ENCODE results near the gene ALDH1A1. TPM values are rescaled to one million over a fixed set of nuclear protein-coding genes. Genes with fewer than 3 reads are reported as not detected.

The ALDH1A1 gene
- total RNA-seq, 2 donors from 2014 or later: 16.8 to 427 TPM

- Histone ChIP-seq H3K27ac (no peak overlapping the region), H3K4me1 (replicated peaks) (no peaks in the 10 kb centered on the region)
Observed at GRCh38 chr9:72996114-72996513, 43.3 kb upstream of the ALDH1A1 start.

GRCh38 chr9:72995131-72996024 lies 42.5 kb upstream of the ALDH1A1 start:
- H3K9me3 ChIP-seq: no peaks in the 10 kb centered on the region
- 90% methylated on average over 5 of the region's 5 CpGs for WGBS
- H3K27ac ChIP-seq: no peak overlapping the region
- no peaks in the 10 kb centered on the region for H3K27me3 ChIP-seq (replicated peaks; ENCODE audit: insufficient read depth)
- DNase-seq (ENCODE audit: low spot score): no peak
- no peak for TF ChIP-seq POLR2A (IDR thresholded peaks at IDR 0.05)
- TF ChIP-seq CTCF (IDR thresholded peaks at IDR 0.05): no peak
- no peak for TF ChIP-seq POLR2AphosphoS5 (IDR thresholded peaks at IDR 0.05)
- no peaks in the 10 kb centered on the region for H3K4me1 ChIP-seq (replicated peaks)
- intact Hi-C loops (cut with DNase I): no loop called here
- H3K4me3 ChIP-seq: no peak overlapping the region
- H3K36me3 ChIP-seq: no peaks in the 10 kb centered on the region

More at GRCh38 chr9:72996114-72996513, 43.3 kb upstream of the ALDH1A1 start:
- no peak for TF ChIP-seq POLR2A (IDR thresholded peaks at IDR 0.05)
- TF ChIP-seq CTCF (IDR thresholded peaks at IDR 0.05): no peak
- no peak for TF ChIP-seq POLR2AphosphoS5 (IDR thresholded peaks at IDR 0.05)
- no peak overlapping the region for H3K4me3 ChIP-seq
- no peak for DNase-seq (ENCODE audit: low spot score)
- WGBS: 60% methylated on average over 2 of the region's 2 CpGs
- H3K36me3 ChIP-seq: no peaks in the 10 kb centered on the region
- H3K27me3 ChIP-seq (replicated peaks; ENCODE audit: insufficient read depth): no peaks in the 10 kb centered on the region
- intact Hi-C loops (cut with DNase I): no loop called here
- H3K9me3 ChIP-seq: no peaks in the 10 kb centered on the region

GRCh38 chr9:72991772-72992171 lies 38.9 kb upstream of the ALDH1A1 start:
- Histone ChIP-seq H3K27me3 (replicated peaks; ENCODE audit: insufficient read depth) (no peaks in the 10 kb centered on the region), H3K27ac (no peak overlapping the region), H3K36me3 (no peaks in the 10 kb centered on the region), H3K4me1 (replicated peaks) (no peaks in the 10 kb centered on the region), H3K4me3 (no peak overlapping the region), H3K9me3 (no peaks in the 10 kb centered on the region)
- WGBS: 99% methylated on average over 2 of the region's 2 CpGs
- intact Hi-C loops (cut with DNase I): no loop called here
- TF ChIP-seq POLR2A (IDR thresholded peaks at IDR 0.05) (no peak), POLR2AphosphoS5 (IDR thresholded peaks at IDR 0.05) (no peak)
- DNase-seq (ENCODE audit: low spot score): no peak

GRCh38 chr9:72990397-72991182 lies 37.7 kb upstream of the ALDH1A1 start:
- Histone ChIP-seq H3K27me3 (replicated peaks; ENCODE audit: insufficient read depth) (no peaks in the 10 kb centered on the region), H3K4me3 (no peak overlapping the region), H3K4me1 (replicated peaks) (no peaks in the 10 kb centered on the region), H3K36me3 (no peaks in the 10 kb centered on the region), H3K9me3 (no peaks in the 10 kb centered on the region), H3K27ac (no peak overlapping the region)
- intact Hi-C loops (cut with DNase I): no loop called here
- no peak for DNase-seq (ENCODE audit: low spot score)
- 77% methylated on average over 1 of the region's 1 CpG for WGBS
- TF ChIP-seq POLR2A (IDR thresholded peaks at IDR 0.05): no peak
- no peak for TF ChIP-seq CTCF (IDR thresholded peaks at IDR 0.05)
- no peak for TF ChIP-seq POLR2AphosphoS5 (IDR thresholded peaks at IDR 0.05)

GRCh38 chr9:72986522-72987116 lies 33.8 kb upstream of the ALDH1A1 start:
- H3K4me1 ChIP-seq (replicated peaks): no peaks in the 10 kb centered on the region
- H3K9me3 ChIP-seq: no peaks in the 10 kb centered on the region
- no peak overlapping the region for H3K4me3 ChIP-seq
- H3K36me3 ChIP-seq: no peaks in the 10 kb centered on the region
- H3K27me3 ChIP-seq (replicated peaks; ENCODE audit: insufficient read depth): no peaks in the 10 kb centered on the region
- DNase-seq (ENCODE audit: low spot score): no peak
- intact Hi-C loops (cut with DNase I): no loop called here
- H3K27ac ChIP-seq: no peak overlapping the region
- 82% methylated on average over 6 of the region's 6 CpGs for WGBS
- TF ChIP-seq POLR2AphosphoS5 (IDR thresholded peaks at IDR 0.05) (no peak), POLR2A (IDR thresholded peaks at IDR 0.05) (no peak), CTCF (IDR thresholded peaks at IDR 0.05) (no peak)

Data from prostate gland (tissue), 2 donors.